Uterus (tissue), 4 donors: ENCODE measurements around the gene CDKN1C. TPM values are rescaled to one million over a fixed set of nuclear protein-coding genes. Genes with fewer than 3 reads are reported as not detected.

ENCODE experiments used
- DNase-seq, 2 donors: peaks; one replicate each; pipeline ENCODE4 v3.0.0-alpha.2; 2019 to 2020
- H3K27ac ChIP-seq, 2 donors: fragments of 200-600 bp; sonication (generic); 1 replicate in 1 of 2; 2 replicates in 1 of 2; pipeline ENCODE4 v1.5.1; 2016 to 2018
- H3K27me3 ChIP-seq, 2 donors: fragments of 200-600 bp; sonication (generic); one replicate each; pipeline ENCODE4 v1.5.1; 2018 to 2019; ENCODE audit warnings: control low read depth in 1 of 2
- H3K36me3 ChIP-seq, 2 donors: fragments of 200-600 bp; sonication (generic); one replicate each; pipeline ENCODE4 v1.5.1; 2019; ENCODE audit warnings: control low read depth in 1 of 2
- H3K4me1 ChIP-seq, 2 donors: fragments of 200-600 bp; sonication (generic); one replicate each; pipeline ENCODE4 v1.5.1; 2018 to 2019; ENCODE audit warnings: control low read depth in 1 of 2
- H3K4me3 ChIP-seq, 2 donors: fragments of 200-600 bp; sonication (generic); 1 replicate in 1 of 2; 2 replicates in 1 of 2; pipeline ENCODE4 v1.5.1; 2018 to 2019; ENCODE audit warnings: mild to moderate bottlenecking in 1 of 2
- H3K9me3 ChIP-seq, 2 donors: fragments of 200-600 bp; sonication (generic); one replicate each; pipeline ENCODE4 v1.5.1; 2019; ENCODE audit warnings: control low read depth in 1 of 2
- POLR2A ChIP-seq, 2 donors: fragments of 450-650 bp; IDR thresholded peaks; one replicate each; pipeline ENCODE4 v1.6.1; 2016; ENCODE audit warnings: antibody characterized with exemption in 2 of 2, mild to moderate bottlenecking in 1 of 2, moderate library complexity in 1 of 2
- intact Hi-C: fragments of 100-400 bp; cut with DNase I; formaldehyde crosslinking; loops from one replicate; pipeline ENCODE4 v1.15.1; 2023; ENCODE audit warnings: low total_unique reads
- total RNA-seq, 4 donors: library from RNA; depleted of rRNA in 3 of 4; stranded (reverse); fragments of >200 nt in 3 of 4; gene quantifications; one replicate each; pipeline versions ENCODE4 v1.1.0 to v1.2.4, GENCODE V29; 2014 to 2023
- TF ChIP-seq, protein P1 (sequence below), 4 experiments: fragments of 200-600 bp in 2 of 4; fragments of 450-650 bp in 2 of 4; sonication (generic) in 2 of 4; IDR thresholded peaks; one replicate each; pipeline ENCODE4 v1.5.1; 2016 to 2019; ENCODE audit warnings: antibody characterized with exemption in 4 of 4, mild to moderate bottlenecking in 2 of 4, moderate library complexity in 1 of 4
- donor health status: DM: yes; HTN: yes; CAD: no.

Gene CDKN1C
- total RNA-seq, 4 donors from 2014 or later = 42.0 to 213 (median 71.7) TPM

DNA sequence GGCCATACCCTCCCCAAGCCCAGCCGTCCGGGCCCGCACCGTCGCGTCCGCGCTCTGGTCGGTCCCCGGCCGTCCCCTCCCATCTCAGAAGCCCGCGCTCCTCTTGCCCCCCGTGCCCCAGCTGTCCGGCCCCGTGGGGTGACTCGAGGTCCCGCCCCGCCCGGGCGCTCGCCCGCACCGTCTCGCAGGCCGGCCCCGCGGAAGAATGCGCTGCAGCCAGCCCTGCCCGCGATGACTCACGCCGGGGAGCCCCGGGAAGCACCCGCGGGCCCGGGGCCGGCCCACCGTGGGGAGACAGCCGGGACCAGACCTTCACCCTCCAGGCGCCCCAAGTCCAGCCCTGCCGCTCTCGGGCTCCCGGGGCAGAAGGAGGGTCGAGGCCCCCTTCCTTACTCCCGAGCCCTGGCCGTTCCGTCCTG, 44.0 kb upstream of the CDKN1C start:
- Histone ChIP-seq H3K4me1 (peaks cover 0 to 18% of the 10 kb centered on the region in 2 donors), H3K27me3 (no peaks in the 10 kb centered on the region), H3K4me3 (peak overlapping the region in 1 of 2 donors; percentile 38), H3K9me3 (no peaks in the 10 kb centered on the region), H3K36me3 (no peaks in the 10 kb centered on the region), H3K27ac (no peak overlapping the region)
- intact Hi-C loops = no loop called here
- TF ChIP-seq POLR2A (IDR thresholded peaks at IDR 0.05) = no peak
- TF ChIP-seq, protein P1, sequence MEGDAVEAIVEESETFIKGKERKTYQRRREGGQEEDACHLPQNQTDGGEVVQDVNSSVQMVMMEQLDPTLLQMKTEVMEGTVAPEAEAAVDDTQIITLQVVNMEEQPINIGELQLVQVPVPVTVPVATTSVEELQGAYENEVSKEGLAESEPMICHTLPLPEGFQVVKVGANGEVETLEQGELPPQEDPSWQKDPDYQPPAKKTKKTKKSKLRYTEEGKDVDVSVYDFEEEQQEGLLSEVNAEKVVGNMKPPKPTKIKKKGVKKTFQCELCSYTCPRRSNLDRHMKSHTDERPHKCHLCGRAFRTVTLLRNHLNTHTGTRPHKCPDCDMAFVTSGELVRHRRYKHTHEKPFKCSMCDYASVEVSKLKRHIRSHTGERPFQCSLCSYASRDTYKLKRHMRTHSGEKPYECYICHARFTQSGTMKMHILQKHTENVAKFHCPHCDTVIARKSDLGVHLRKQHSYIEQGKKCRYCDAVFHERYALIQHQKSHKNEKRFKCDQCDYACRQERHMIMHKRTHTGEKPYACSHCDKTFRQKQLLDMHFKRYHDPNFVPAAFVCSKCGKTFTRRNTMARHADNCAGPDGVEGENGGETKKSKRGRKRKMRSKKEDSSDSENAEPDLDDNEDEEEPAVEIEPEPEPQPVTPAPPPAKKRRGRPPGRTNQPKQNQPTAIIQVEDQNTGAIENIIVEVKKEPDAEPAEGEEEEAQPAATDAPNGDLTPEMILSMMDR (IDR thresholded peaks at IDR 0.05) = no peak
- DNase-seq = no peak

DNA sequence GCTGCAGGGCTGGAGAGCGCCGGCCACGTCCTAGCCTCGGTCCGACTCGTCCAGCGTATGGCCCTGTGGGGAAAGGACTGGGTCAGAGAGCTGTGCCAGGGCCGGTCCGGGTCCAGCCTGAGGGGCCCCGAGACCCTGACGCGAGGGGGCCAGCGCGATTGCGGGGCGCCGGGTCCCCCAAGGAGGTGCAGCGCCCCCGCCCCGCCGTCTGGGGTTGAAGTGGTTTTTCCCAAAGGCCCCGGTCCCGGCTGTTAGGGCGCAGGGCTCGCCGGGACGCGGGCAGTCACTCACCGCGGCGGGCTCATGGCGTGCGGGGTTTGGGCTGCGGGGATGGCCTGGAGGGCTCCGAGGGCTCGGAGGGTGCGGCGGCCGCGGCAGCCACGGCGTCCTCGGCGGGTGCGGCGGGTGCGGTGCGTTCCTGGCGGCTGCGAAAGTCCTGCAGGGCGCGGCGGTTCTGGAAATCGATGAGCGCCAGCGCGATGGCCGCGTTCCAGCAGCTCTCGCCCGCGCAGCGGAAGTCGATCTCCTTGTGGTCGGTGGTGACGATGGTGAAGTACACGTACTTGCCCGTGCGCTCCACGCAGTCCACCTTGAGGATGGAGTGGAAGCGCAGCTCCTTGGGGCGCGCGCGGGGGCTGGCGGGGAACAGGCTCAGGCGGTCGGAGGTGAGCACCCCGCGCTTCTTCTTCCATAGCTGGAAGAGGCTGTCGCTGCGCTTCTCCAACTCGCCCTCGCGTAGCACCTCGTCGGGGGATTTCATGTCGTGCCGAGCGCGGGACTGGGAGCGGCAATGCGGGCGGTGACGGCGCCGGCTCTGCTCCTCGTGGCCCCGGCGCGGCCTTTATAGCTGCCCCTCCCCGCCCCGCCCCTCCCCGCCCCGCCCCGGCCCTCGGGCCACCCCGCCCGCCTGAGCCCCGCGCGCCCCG, 43.3 kb upstream of the CDKN1C start, which contains the start of gene PHLDA2:
PHLDA2 (minus strand) TSS at position 816 of the 926 bp plus-strand sequence; CDS start at position 760, 56 bp downstream.
- no peaks in the 10 kb centered on the region for H3K36me3 ChIP-seq
- H3K9me3 ChIP-seq = no peaks in the 10 kb centered on the region
- H3K4me1 ChIP-seq = peaks cover 0 to 18% of the 10 kb centered on the region in 2 donors
- intact Hi-C loops = no loop called here
- H3K27ac ChIP-seq = peak within 1 kb of the TSS; percentile 22 to 45
- TF ChIP-seq, protein P1 (IDR thresholded peaks at IDR 0.05) = no peak
- TF ChIP-seq POLR2A (IDR thresholded peaks at IDR 0.05) = peak in 1 of 2 donors; percentile 22
- peak within 1 kb of the TSS; percentile 34 to 38 for H3K4me3 ChIP-seq
- no peaks in the 10 kb centered on the region for H3K27me3 ChIP-seq
- no peak for DNase-seq

DNA sequence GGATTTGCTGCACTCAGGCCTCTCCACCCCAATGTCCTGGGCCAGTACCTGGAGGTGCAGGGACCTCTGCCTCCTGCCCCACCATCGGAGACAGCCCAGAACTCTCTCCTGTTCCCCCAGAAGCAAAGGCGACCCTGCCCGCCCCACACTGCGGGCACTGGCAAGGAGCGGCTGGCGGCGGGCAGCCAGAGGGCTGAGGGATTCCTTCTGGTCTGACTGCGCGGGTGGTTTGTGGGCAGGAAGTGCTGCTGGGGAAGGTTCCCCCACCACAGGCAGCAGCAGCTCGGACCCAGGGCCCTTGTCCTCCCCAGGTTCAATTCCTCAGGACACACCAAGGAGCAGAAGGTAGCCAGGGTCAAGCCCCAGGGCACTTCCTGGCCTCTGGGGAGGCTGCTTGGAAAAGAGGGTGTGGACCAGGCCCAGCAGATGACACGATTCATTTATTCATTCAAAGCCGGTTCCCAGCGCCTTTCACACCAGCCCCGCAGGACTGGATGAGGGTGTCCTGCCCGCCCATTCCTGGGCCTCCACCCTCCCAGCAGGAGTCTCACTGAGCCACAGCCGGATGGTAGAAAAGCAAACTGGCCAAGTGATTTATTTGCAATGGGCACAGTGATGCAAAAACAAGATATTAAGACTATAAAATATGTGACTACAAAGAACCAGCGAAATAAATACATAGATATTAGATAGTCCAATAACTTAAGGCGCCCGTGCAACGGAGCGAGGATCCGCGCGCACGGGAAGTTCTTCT, 42.5 kb upstream of the CDKN1C start:
- Histone ChIP-seq H3K36me3 (no peaks in the 10 kb centered on the region), H3K4me3 (peak overlapping the region; percentile 30 to 38), H3K9me3 (no peaks in the 10 kb centered on the region), H3K27me3 (no peaks in the 10 kb centered on the region), H3K27ac (no peak overlapping the region), H3K4me1 (peaks cover 0 to 18% of the 10 kb centered on the region in 2 donors)
- DNase-seq = no peak
- TF ChIP-seq, protein P1 (IDR thresholded peaks at IDR 0.05) = no peak
- intact Hi-C loops = no loop called here

- no peaks in the 10 kb centered on the region for H3K27me3 ChIP-seq
- H3K4me1 ChIP-seq = peaks cover 0 to 18% of the 10 kb centered on the region in 2 donors
- no peaks in the 10 kb centered on the region for H3K36me3 ChIP-seq
- no peak for DNase-seq
- intact Hi-C loops = no loop called here
- H3K4me3 ChIP-seq = no peak overlapping the region
- TF ChIP-seq, protein P1 (IDR thresholded peaks at IDR 0.05) = no peak
- no peak overlapping the region for H3K27ac ChIP-seq
- H3K9me3 ChIP-seq = no peaks in the 10 kb centered on the region
These were observed 41.7 kb upstream of the CDKN1C start for GRCh38 chr11:2927121-2927800.
